CD4-positive, CD25-positive, alpha-beta regulatory T cell (primary cell): ENCODE data around the gene DES. TPM values are rescaled to one million over a fixed set of nuclear protein-coding genes. Genes with fewer than 3 reads are reported as not detected.
A peak's percentile ranks its signal among the peaks of the same experiment; 100 is the strongest.
"Not testable (repeated sequence)": the region's sequence is repeated elsewhere in the genome, so short reads cannot be mapped to it uniquely, and the experiment has no call there.

Experiments used
- ATAC-seq, 2 donors: fragments of 150-1000 bp; cut with Tn5 transposase; one replicate each; pipeline ENCODE4 v1.10.0; 2021; ENCODE audit warnings: low read depth in 2 of 2, moderate number of reproducible peaks in 2 of 2, moderate library complexity in 1 of 2
- DNase-seq, 3 donors: peaks; one replicate each; pipeline versions ENCODE4 v3.0.0 to v3.0.0-alpha.2; 2012 to 2022; ENCODE audit warnings: mixed read lengths in 1 of 3
- H3K27ac ChIP-seq: one replicate; pipeline ENCODE4 v1.7.0; 2013; ENCODE audit warnings: mild to moderate bottlenecking, low read length; ENCODE audit not compliant: insufficient read depth, poor library complexity, severe bottlenecking
- H3K27me3 ChIP-seq: one replicate; pipeline ENCODE4 v1.7.0; 2013; ENCODE audit warnings: low read length; ENCODE audit not compliant: control insufficient read depth, insufficient read depth
- H3K36me3 ChIP-seq: one replicate; pipeline ENCODE4 v1.7.0; 2013; ENCODE audit warnings: mild to moderate bottlenecking, low read length, moderate library complexity; ENCODE audit not compliant: control insufficient read depth, insufficient read depth
- H3K4me1 ChIP-seq: 2 replicates; pipeline ENCODE4 v1.7.0; 2013; ENCODE audit warnings: mild to moderate bottlenecking, low read length; ENCODE audit not compliant: insufficient read depth, control insufficient read depth, poor library complexity, severe bottlenecking
- H3K4me3 ChIP-seq: one replicate; pipeline ENCODE4 v1.7.0; 2013; ENCODE audit warnings: low read depth, mild to moderate bottlenecking, low read length, moderate library complexity
- H3K9me3 ChIP-seq, 2 experiments: 1 replicate in 1 of 2; 2 replicates in 1 of 2; pipeline ENCODE4 v1.7.0; 2013; ENCODE audit warnings: low read length in 2 of 2, mild to moderate bottlenecking in 1 of 2, moderate library complexity in 1 of 2; ENCODE audit not compliant: control insufficient read depth in 2 of 2
- H3K27ac Mint-ChIP-seq, 3 donors: one replicate each; pipeline ENCODE4 v1.8.0; 2020 to 2022; ENCODE audit warnings: mild to moderate bottlenecking in 3 of 3, mixed read lengths in 3 of 3, moderate library complexity in 2 of 3
- H3K27me3 Mint-ChIP-seq: one replicate; pipeline ENCODE4 v1.8.0; 2022; ENCODE audit warnings: mild to moderate bottlenecking, mixed read lengths
- H3K36me3 Mint-ChIP-seq: one replicate; pipeline ENCODE4 v1.8.0; 2020; ENCODE audit warnings: mixed read lengths
- H3K4me1 Mint-ChIP-seq, 4 donors: one replicate each; pipeline ENCODE4 v1.8.0; 2020 to 2022; ENCODE audit warnings: mixed read lengths in 4 of 4, mild to moderate bottlenecking in 1 of 4
- H3K4me3 Mint-ChIP-seq, 4 donors: one replicate each; pipeline ENCODE4 v1.8.0; 2020 to 2022; ENCODE audit warnings: mild to moderate bottlenecking in 4 of 4, mixed read lengths in 4 of 4, moderate library complexity in 3 of 4
- H3K9me3 Mint-ChIP-seq, 7 donors: one replicate each; pipeline ENCODE4 v1.8.0; 2020 to 2022; ENCODE audit warnings: mixed read lengths in 7 of 7, mild to moderate bottlenecking in 3 of 7, moderate library complexity in 2 of 7
- polyA plus RNA-seq, 4 donors: library from polyadenylated mRNA; unstranded; fragments of 300-500 nt; fragmentation: Illumina TruSeq; gene quantifications; one replicate each; pipeline ENCODE4 v1.2.3, GENCODE V29; 2021
- total RNA-seq: library from RNA; stranded (reverse); gene quantifications from one replicate; pipeline ENCODE4 v1.2.3, GENCODE V29; 2022

Gene DES
- total and polyA plus RNA-seq, 5 donors from 2014 or later, result not detected

DNA sequence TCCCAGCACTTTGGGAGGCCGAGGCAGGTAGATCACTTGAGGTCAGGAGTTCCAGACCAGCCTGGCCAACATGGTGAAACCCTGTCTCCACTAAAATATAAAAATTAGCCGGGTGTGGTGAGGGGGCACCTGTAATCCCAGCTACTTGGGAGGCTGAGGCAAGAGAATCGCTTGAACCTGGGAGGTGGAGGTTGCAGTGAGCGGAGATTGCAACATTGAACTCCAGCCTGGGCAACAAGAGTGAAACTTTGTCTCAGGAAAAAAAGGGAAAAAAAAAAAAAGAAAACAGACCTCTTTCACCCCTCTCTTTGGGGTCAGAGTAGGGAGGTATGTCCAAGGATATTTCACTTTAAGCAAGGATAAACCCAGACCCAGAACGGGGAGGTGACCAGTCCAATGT is 10.8 kb upstream of the DES start:
- H3K4me3 Mint-ChIP-seq, DNase-seq, H3K27me3 ChIP-seq, H3K9me3 Mint-ChIP-seq, H3K36me3 ChIP-seq, H3K27ac Mint-ChIP-seq, H3K4me3 ChIP-seq, H3K27ac ChIP-seq, H3K9me3 ChIP-seq, H3K4me1 ChIP-seq, H3K4me1 Mint-ChIP-seq, H3K36me3 Mint-ChIP-seq, ATAC-seq: not testable (repeated sequence)
- peaks cover 19% of the 10 kb centered on the region for H3K27me3 Mint-ChIP-seq

DNA sequence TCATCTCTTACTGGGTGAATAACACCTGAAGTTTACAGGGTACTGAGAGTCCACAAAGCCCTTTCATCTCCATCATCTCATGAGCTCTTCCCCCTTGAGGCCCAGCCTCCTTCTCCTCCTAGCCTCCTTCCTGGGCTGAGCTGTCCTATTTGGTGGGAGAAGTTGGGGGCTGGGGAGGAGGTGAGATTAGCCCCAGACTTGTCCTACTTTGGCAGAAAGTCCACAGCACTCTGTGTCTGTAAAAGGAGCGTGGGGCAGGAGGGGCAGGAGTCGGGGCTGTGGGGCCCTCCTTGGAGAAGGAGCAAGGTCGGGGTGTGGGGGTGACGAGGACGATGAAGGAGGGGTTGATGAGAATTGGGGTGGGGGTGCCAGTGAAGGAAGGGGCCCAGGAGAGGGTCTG is 10.0 kb upstream of the DES start:
- peaks cover 14% of the 10 kb centered on the region for H3K27me3 Mint-ChIP-seq
- no peak overlapping the region for H3K27ac Mint-ChIP-seq
- H3K4me3 ChIP-seq, result no peak overlapping the region

DNA sequence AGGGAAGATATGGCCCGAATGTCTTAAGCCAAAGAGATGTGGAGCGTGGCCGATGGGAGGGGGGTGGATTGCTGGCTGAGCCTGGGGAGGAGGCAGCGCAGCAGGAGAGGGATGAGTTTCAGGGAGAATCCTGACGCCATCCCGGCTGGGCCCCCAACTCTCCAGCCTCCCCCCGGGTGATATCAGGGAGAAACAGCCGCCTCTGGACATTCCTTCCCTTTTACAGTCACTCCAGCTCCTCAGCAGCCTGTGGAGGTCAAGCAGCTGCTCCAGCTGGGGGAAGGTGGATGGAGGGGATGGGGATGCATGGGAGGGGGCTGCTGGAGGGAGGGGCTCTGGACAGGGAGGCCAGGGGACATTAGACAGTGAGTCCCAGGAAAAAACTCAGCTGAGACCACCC is 9.5 kb upstream of the DES start:
- Mint-ChIP-seq H3K4me3 (no peak overlapping the region), H3K4me1 (no peaks in the 10 kb centered on the region), H3K36me3 (no peaks in the 10 kb centered on the region), H3K27me3 (peaks cover 16% of the 10 kb centered on the region), H3K27ac (no peak overlapping the region), H3K9me3 (peaks cover 0 to 5% (median 3%) of the 10 kb centered on the region in 7 donors)
- DNase-seq, result no peak
- no peak overlapping the region for H3K27ac ChIP-seq
- peaks cover 2% of the 10 kb centered on the region for H3K27me3 ChIP-seq
- H3K36me3 ChIP-seq, result no peaks in the 10 kb centered on the region
- H3K4me1 ChIP-seq, result no peaks in the 10 kb centered on the region
- H3K9me3 ChIP-seq, result peaks cover 0 to 7% of the 10 kb centered on the region in 2 experiments
- ATAC-seq, result no peak
- no peak overlapping the region for H3K4me3 ChIP-seq

More for the DNA sequence above, 10.0 kb upstream of the DES start:
- H3K27me3 ChIP-seq, result peaks cover 2% of the 10 kb centered on the region
- no peaks in the 10 kb centered on the region for H3K4me1 ChIP-seq
- no peaks in the 10 kb centered on the region for H3K36me3 ChIP-seq
- Mint-ChIP-seq H3K4me3 (no peak overlapping the region), H3K36me3 (no peaks in the 10 kb centered on the region), H3K9me3 (peaks cover 0 to 5% (median 2%) of the 10 kb centered on the region in 7 donors), H3K4me1 (no peaks in the 10 kb centered on the region)
- no peak for DNase-seq
- H3K9me3 ChIP-seq, result peaks cover 0 to 7% of the 10 kb centered on the region in 2 experiments
- no peak for ATAC-seq
- H3K27ac ChIP-seq, result no peak overlapping the region

DNA sequence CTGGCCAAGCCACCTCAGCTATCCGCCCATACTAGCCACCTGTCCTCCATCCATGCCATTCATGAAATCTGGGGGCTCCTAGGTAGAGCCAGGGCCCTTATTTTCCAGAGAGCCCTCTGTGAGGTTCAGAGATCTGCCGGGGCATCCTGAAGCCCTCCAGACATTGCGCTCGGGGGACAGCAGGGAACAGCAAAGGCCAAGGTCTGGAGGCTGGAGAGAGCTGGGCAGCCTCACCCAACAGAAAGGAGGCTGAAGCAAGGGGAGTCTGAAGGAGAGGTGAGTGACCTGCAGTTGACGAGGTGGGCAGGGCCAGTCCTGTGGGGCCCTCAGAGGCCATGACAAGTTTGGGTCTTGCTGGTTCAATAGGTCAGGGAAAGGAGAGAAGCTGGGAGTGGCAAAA is 8.6 kb upstream of the DES start:
- peaks cover 1% of the 10 kb centered on the region for H3K27me3 ChIP-seq
- ATAC-seq (no peak), DNase-seq (no peak)
- no peak overlapping the region for H3K4me3 ChIP-seq
- H3K9me3 Mint-ChIP-seq, result peaks cover 0 to 5% (median 4%) of the 10 kb centered on the region in 7 donors
- H3K27me3 Mint-ChIP-seq, result peaks cover 14% of the 10 kb centered on the region
- peak overlapping the region in 1 of 3 donors; percentile 37 for H3K27ac Mint-ChIP-seq
- no peak overlapping the region for H3K4me3 Mint-ChIP-seq
- H3K4me1 Mint-ChIP-seq, result no peaks in the 10 kb centered on the region
- H3K36me3 ChIP-seq, result no peaks in the 10 kb centered on the region
- no peak overlapping the region for H3K27ac ChIP-seq
- H3K36me3 Mint-ChIP-seq, result no peaks in the 10 kb centered on the region
- H3K9me3 ChIP-seq, result peaks cover 0 to 7% of the 10 kb centered on the region in 2 experiments
- H3K4me1 ChIP-seq, result no peaks in the 10 kb centered on the region

DNA sequence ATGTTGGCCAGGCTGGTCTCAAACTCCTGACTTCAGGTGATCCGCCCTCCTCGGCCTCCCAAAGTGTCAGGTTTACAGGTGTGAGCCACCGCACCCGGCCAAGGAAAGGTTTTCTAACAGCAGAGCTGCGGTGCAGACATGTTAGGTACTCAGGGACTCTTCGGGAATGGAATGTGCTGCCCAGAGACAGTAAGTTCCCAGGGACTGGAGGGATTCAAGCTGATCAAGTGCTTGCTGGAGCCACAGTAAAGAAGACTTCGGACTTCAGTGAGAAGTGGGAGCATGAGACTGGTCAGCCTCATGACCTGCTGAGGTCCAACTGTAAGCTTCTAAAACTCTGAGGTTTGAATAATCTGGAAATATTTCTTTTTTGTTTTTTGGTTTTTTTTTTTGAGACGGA is 7.8 kb upstream of the DES start:
- no peak overlapping the region for H3K4me3 Mint-ChIP-seq
- no peaks in the 10 kb centered on the region for H3K36me3 ChIP-seq
- peaks cover 1% of the 10 kb centered on the region for H3K27me3 ChIP-seq
- H3K9me3 ChIP-seq, result peaks cover 0 to 7% of the 10 kb centered on the region in 2 experiments
- no peaks in the 10 kb centered on the region for H3K36me3 Mint-ChIP-seq
- peaks cover 0 to 5% (median 4%) of the 10 kb centered on the region in 7 donors for H3K9me3 Mint-ChIP-seq
- no peak overlapping the region for H3K27ac ChIP-seq
- H3K27me3 Mint-ChIP-seq, result peaks cover 19% of the 10 kb centered on the region
- DNase-seq (no peak), ATAC-seq (no peak)
- H3K4me1 Mint-ChIP-seq, result no peaks in the 10 kb centered on the region
- H3K4me1 ChIP-seq, result no peaks in the 10 kb centered on the region
- H3K27ac Mint-ChIP-seq, result no peak overlapping the region
- no peak overlapping the region for H3K4me3 ChIP-seq

DNA sequence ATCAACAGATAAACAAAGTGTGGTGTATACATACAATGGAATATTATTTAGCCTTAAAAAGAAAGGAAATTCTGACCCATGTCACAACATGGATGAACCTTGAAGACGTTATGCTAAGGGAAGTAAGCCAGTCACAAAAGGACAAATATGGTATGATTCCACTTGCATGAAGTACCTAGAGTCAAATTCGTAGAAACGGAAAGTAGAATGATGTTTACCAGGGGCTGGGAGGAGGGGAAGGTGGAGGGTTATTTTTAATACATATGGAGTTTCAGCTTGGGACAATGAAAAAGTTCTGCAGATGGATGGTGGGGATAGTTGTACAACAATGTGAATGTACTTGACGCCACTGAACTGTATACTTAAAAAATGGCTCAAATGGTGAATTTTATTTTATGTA is 3.3 kb upstream of the DES start:
- DNase-seq, result no peak
- no peak for ATAC-seq

DNA sequence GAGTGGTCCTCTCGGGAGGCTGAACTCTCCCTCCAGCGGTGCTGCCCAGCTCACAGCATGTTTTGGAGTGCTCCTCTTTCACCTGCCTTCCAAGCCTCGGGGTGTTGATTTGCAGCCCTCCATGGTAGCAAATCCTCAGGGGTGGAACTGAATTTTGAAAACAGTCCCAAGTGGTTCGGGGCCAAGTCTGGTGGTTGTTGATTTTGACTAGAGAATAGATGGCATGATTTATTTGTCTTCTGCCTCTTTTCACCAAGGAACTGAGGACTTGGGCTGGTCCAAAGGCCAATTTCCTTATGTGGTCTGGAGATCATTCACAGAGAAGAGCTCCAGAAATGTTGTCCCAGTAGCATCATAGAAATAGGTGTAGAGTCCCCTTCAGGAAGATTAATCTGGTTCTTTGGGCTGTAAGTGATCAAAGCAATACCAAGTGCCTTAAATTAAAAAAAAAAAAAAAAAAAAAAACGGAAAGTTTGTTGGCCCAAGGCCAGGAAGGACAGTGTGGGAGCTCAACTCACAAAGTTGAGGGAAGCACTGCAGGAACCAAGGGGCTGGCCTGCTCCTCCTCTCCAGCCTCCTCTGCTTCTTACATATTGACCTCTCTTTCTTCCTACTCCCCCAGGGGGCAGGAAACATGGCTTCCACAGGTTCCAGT is 2.5 kb upstream of the DES start:
- Histone ChIP-seq H3K27me3 (peaks cover 1% of the 10 kb centered on the region), H3K36me3 (no peaks in the 10 kb centered on the region), H3K4me3 (no peak overlapping the region), H3K27ac (no peak overlapping the region), H3K9me3 (peaks cover 0 to 7% of the 10 kb centered on the region in 2 experiments), H3K4me1 (no peaks in the 10 kb centered on the region)
- ATAC-seq, result no peak
- Mint-ChIP-seq H3K27ac (no peak overlapping the region), H3K9me3 (peaks cover 0 to 6% (median 4%) of the 10 kb centered on the region in 7 donors), H3K36me3 (no peaks in the 10 kb centered on the region), H3K4me1 (peaks cover 0 to 5% (median 0%) of the 10 kb centered on the region in 4 donors), H3K4me3 (no peak overlapping the region), H3K27me3 (peaks cover 52% of the 10 kb centered on the region)
- DNase-seq, result no peak

More for the DNA sequence above, 3.3 kb upstream of the DES start:
- H3K4me1 ChIP-seq, result no peaks in the 10 kb centered on the region
- Mint-ChIP-seq H3K27ac (no peak overlapping the region), H3K27me3 (peaks cover 44% of the 10 kb centered on the region), H3K9me3 (peaks cover 0 to 5% (median 3%) of the 10 kb centered on the region in 7 donors), H3K4me1 (peaks cover 0 to 5% (median 0%) of the 10 kb centered on the region in 4 donors), H3K4me3 (no peak overlapping the region), H3K36me3 (no peaks in the 10 kb centered on the region)
- peaks cover 0 to 7% of the 10 kb centered on the region in 2 experiments for H3K9me3 ChIP-seq
- no peaks in the 10 kb centered on the region for H3K36me3 ChIP-seq
- H3K27me3 ChIP-seq, result peaks cover 1% of the 10 kb centered on the region
- no peak overlapping the region for H3K4me3 ChIP-seq
- H3K27ac ChIP-seq, result no peak overlapping the region

DNA sequence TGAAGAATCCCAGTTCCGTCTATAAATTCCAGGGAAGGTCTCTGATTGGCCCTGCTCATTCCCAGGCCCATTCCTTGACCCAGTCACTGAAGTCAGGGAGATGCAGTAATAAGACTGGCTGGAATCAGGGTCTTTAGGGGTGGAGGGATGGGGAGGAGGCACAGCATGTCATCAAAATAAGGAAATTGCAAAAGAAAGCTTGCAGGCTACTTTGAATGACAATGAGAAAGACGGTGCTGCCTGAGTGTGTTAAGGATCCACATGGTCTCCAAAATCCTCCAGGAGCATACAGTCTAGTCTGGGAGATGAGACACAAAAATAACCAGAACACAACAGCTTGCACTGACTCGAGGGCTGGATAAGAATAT is 2.0 kb upstream of the DES start:
- H3K4me3 Mint-ChIP-seq, result no peak overlapping the region

More for the DNA sequence above, 2.0 kb upstream of the DES start:
- Mint-ChIP-seq H3K9me3 (peaks cover 0 to 6% (median 4%) of the 10 kb centered on the region in 7 donors), H3K27me3 (peaks cover 58% of the 10 kb centered on the region), H3K36me3 (no peaks in the 10 kb centered on the region), H3K4me1 (peaks cover 0 to 5% (median 0%) of the 10 kb centered on the region in 4 donors), H3K27ac (no peak overlapping the region)
- H3K9me3 ChIP-seq, result peaks cover 0 to 7% of the 10 kb centered on the region in 2 experiments
- no peak overlapping the region for H3K27ac ChIP-seq
- DNase-seq (no peak), ATAC-seq (no peak)
- no peak overlapping the region for H3K4me3 ChIP-seq
- H3K4me1 ChIP-seq, result no peaks in the 10 kb centered on the region
- H3K27me3 ChIP-seq, result peaks cover 1% of the 10 kb centered on the region
- no peaks in the 10 kb centered on the region for H3K36me3 ChIP-seq
